ENCODE data around the gene FAM171A2. TPM values are rescaled to one million over a fixed set of nuclear protein-coding genes. Genes with fewer than 3 reads are reported as not detected.

FAM171A2 gene
- total and polyA plus RNA-seq, 2 of the 8 experiments (the other 6 are each of a cell fraction or from before 2014, with no cell fraction given), result 21.9 to 24.1 TPM

DNA sequence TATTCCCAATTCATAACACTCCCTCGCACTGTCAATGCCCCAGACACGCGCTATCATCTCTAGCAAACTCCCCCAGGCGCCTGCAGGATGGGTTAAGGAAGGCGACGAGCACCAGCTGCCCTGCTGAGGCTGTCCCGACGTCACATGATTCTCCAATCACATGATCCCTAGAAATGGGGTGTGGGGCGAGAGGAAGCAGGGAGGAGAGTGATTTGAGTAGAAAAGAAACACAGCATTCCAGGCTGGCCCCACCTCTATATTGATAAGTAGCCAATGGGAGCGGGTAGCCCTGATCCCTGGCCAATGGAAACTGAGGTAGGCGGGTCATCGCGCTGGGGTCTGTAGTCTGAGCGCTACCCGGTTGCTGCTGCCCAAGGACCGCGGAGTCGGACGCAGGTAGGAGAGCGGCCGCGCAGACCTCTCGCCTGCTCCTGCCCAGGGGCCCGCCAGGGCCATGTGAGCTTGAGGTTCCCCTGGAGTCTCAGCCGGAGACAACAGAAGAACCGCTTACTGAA, 18.7 kb downstream of the FAM171A2 start, which contains the start of gene GRN (continued):
- TF ChIP-seq, protein P1, sequence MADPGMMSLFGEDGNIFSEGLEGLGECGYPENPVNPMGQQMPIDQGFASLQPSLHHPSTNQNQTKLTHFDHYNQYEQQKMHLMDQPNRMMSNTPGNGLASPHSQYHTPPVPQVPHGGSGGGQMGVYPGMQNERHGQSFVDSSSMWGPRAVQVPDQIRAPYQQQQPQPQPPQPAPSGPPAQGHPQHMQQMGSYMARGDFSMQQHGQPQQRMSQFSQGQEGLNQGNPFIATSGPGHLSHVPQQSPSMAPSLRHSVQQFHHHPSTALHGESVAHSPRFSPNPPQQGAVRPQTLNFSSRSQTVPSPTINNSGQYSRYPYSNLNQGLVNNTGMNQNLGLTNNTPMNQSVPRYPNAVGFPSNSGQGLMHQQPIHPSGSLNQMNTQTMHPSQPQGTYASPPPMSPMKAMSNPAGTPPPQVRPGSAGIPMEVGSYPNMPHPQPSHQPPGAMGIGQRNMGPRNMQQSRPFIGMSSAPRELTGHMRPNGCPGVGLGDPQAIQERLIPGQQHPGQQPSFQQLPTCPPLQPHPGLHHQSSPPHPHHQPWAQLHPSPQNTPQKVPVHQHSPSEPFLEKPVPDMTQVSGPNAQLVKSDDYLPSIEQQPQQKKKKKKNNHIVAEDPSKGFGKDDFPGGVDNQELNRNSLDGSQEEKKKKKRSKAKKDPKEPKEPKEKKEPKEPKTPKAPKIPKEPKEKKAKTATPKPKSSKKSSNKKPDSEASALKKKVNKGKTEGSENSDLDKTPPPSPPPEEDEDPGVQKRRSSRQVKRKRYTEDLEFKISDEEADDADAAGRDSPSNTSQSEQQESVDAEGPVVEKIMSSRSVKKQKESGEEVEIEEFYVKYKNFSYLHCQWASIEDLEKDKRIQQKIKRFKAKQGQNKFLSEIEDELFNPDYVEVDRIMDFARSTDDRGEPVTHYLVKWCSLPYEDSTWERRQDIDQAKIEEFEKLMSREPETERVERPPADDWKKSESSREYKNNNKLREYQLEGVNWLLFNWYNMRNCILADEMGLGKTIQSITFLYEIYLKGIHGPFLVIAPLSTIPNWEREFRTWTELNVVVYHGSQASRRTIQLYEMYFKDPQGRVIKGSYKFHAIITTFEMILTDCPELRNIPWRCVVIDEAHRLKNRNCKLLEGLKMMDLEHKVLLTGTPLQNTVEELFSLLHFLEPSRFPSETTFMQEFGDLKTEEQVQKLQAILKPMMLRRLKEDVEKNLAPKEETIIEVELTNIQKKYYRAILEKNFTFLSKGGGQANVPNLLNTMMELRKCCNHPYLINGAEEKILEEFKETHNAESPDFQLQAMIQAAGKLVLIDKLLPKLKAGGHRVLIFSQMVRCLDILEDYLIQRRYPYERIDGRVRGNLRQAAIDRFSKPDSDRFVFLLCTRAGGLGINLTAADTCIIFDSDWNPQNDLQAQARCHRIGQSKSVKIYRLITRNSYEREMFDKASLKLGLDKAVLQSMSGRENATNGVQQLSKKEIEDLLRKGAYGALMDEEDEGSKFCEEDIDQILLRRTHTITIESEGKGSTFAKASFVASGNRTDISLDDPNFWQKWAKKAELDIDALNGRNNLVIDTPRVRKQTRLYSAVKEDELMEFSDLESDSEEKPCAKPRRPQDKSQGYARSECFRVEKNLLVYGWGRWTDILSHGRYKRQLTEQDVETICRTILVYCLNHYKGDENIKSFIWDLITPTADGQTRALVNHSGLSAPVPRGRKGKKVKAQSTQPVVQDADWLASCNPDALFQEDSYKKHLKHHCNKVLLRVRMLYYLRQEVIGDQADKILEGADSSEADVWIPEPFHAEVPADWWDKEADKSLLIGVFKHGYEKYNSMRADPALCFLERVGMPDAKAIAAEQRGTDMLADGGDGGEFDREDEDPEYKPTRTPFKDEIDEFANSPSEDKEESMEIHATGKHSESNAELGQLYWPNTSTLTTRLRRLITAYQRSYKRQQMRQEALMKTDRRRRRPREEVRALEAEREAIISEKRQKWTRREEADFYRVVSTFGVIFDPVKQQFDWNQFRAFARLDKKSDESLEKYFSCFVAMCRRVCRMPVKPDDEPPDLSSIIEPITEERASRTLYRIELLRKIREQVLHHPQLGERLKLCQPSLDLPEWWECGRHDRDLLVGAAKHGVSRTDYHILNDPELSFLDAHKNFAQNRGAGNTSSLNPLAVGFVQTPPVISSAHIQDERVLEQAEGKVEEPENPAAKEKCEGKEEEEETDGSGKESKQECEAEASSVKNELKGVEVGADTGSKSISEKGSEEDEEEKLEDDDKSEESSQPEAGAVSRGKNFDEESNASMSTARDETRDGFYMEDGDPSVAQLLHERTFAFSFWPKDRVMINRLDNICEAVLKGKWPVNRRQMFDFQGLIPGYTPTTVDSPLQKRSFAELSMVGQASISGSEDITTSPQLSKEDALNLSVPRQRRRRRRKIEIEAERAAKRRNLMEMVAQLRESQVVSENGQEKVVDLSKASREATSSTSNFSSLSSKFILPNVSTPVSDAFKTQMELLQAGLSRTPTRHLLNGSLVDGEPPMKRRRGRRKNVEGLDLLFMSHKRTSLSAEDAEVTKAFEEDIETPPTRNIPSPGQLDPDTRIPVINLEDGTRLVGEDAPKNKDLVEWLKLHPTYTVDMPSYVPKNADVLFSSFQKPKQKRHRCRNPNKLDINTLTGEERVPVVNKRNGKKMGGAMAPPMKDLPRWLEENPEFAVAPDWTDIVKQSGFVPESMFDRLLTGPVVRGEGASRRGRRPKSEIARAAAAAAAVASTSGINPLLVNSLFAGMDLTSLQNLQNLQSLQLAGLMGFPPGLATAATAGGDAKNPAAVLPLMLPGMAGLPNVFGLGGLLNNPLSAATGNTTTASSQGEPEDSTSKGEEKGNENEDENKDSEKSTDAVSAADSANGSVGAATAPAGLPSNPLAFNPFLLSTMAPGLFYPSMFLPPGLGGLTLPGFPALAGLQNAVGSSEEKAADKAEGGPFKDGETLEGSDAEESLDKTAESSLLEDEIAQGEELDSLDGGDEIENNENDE (IDR thresholded peaks at IDR 0.05; ENCODE audit: insufficient replicate concordance, low read length), result no peak
- TF ChIP-seq E2F6 (IDR thresholded peaks at IDR 0.05), result peak; percentile 76
- no peak for TF ChIP-seq RFX5 (IDR thresholded peaks at IDR 0.05; ENCODE audit: borderline replicate concordance, low read depth, low read length)
- no peak; the same call in 1 of the 2 replicates for TF ChIP-seq POLR2AphosphoS5 (IDR thresholded peaks at IDR 0.05; ENCODE audit: low read depth, low read length)
- no peak for TF ChIP-seq POU5F1 (IDR thresholded peaks at IDR 0.05; ENCODE audit: low read depth, low read length)
- 0 out of 2 replicates have a peak, but pooled peaks have one; percentile 42 for TF ChIP-seq RXRA (IDR thresholded peaks at IDR 0.05; ENCODE audit: insufficient read depth, low read depth, low read length)
- TF ChIP-seq SIN3A (conservative IDR thresholded peaks at IDR 0.05 in 1 of 2, IDR thresholded peaks at IDR 0.05 in 1 of 2; ENCODE audit: low read depth in 1 of 2, low read length in 2 of 2), result peak; percentile 97 to 99
- TF ChIP-seq ZNF274 (IDR thresholded peaks at IDR 0.05; ENCODE audit: borderline replicate concordance, extremely low read depth, low read length), result no peak
- no peak for TF ChIP-seq KDM4A (IDR thresholded peaks at IDR 0.05; ENCODE audit: low read depth, low read length, severe bottlenecking)
- peak; percentile 51 for TF ChIP-seq SP2 (IDR thresholded peaks at IDR 0.05; ENCODE audit: low read length)

Data from H1 (cell line).